ENCODE data around the gene MAGEA4.
"Not testable (repeated sequence)": the region's sequence is repeated elsewhere in the genome, so short reads cannot be mapped to it uniquely, and the experiment has no call there.

MAGEA4 gene, protein sequence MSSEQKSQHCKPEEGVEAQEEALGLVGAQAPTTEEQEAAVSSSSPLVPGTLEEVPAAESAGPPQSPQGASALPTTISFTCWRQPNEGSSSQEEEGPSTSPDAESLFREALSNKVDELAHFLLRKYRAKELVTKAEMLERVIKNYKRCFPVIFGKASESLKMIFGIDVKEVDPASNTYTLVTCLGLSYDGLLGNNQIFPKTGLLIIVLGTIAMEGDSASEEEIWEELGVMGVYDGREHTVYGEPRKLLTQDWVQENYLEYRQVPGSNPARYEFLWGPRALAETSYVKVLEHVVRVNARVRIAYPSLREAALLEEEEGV

DNA sequence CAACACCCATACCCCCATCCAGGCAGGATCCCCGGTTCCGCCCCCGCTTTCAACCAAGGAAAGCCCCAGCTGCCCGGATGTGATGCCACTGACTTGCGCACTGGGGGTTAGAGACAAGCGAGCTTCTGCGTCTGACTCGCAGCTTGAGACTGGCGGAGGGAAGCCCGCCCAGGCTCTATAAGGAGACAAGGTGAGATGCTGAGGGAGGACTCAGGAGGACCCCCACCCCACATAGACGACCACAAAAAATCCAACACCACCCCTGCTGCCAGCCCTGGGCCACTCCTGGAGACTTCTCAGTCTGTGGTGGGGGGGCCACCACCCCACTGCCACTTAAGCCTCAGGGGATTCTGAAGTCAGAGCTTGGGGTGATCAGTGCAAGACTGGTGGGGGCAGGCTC, at the start of gene MAGEA4:
TSS of gene MAGEA4 (plus strand) at position 110 of the 400 bp plus-strand sequence. CDS start 10,776 bp downstream, outside the sequence.
- no peak for DNase-seq

DNA sequence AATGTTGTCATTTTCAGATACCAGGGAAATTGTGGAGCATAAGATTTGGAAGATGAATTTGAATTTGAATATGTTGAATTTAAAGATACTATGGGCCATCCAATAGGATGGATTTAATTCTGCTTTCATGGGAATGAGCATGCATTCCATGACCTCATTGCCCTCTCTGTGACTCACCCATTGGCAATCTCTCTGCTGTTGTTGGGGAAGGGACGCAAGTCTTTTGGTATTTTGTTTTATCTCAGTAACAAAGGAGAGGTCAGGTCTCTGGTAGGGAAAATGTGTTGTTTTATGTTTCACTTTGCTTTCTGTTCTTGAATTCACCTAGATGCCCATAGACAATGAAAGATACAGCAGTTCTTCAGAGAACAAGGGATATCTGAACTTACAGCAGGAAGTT, 42.1 kb upstream of the MAGEA4 start:
- DNase-seq, result no peak

DNA sequence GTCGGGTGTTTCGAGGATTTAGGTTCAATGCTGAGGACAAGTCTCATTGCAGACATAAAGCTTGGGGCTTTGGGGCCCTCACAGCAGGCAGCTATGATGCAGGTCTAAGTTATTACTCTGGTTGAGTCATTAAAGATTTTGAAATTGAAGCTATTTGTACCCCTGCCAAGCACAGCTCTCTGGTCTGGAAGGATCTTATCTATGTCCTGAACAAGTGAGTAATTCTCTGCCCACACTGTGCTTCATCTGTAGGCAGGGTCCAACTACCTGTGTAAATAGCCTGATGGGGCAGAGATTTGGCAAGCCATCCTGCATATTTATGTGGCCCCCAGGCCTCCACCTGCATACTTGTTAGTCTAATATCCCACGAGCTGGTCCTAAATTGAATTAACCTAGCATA, 41.4 kb upstream of the MAGEA4 start:
- DNase-seq, result no peak

DNA sequence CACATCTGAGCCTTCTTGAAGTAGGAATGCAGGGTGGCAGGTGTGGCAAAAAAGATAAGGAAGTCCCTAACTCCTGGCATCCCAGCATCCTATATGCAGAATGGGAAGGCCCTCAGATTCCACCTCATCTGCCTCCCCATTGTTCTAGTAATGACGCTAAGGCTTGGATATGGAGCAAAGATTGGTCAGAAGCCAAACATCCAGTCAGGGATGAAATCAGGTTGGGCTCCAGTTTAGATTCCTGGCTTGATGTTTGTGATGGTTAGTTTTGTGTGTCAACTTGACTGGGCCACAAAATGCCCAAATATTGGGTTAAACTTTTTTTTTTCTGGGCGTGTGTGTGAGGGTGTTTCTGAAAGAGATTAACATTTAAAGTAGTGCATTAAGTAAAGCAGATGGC, 39.6 kb upstream of the MAGEA4 start:
- DNase-seq, result no peak

DNA sequence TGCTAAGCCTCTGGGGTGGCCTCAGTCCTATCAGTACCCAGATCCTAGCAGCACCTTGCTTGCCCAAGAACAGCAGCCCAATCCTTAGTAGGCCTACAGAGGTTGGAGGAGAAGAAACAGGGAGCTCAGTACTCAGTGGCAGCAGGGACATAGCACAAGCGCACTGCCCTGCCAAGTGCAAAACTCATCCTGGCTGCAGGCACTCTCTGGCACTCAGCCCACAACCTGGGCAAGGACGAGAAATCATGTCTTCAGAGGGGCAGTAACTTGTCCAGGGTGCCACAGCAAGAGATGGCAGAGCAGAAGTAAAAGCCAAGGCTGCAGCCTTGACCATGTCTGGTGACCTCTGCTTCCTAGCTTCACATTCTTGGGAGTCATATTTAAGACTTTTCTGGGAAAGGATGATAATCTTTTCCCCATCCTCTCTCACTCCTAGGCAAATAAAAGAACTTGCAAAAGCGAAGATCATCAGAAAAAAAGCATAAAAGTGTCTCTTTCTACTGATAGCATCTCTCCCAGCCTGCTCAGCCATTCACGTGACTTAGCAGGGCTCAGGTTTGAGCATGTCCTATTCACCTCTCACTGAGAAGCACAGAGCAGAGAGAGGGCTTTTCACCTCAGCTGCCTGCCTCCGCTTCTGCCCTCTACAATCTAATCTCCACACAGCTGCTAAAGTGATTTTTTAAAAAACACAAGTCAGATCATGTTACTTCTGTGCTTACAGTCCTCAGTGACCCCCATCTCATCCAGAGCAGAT, 37.2 kb upstream of the MAGEA4 start:
- DNase-seq, result no peak

DNA sequence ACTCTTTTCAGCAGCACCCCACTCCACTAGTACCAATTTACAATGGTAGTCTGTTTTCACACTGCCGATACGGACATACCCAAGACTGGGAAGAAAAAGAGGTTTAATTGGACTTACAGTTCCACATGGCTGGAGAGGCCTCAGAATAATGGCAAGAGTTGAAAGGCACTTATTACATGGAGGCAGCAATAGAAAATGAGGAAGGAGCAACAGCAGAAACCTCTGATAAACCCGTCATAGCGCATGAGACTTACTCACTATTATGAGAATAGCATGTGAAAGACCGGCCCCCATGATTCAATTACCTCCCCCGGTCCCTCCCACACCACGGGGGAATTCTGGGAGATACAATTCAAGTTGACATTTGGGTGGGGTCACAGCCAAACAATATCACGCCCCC, 34.1 kb upstream of the MAGEA4 start:
- no peak for DNase-seq

DNA sequence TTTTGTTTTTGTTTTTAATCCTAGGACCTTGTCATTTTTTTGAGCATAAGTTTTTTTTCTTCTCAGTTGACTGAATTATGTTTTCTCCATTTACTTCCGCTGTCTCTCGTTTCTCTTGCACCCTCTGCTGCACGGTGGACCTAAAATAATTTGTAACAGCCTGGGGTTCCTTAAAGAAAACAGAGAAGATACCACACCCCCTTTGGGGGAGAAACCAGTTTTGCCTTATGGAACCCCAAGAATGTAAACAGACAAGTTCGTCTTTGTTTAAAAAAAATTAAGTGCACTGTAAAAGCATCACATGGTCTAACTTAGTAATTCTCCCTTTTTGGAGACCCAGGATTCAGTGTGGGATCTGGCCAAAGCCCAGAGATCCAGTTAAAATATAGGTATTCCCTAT, 32.8 kb upstream of the MAGEA4 start:
- no peak for DNase-seq

DNA sequence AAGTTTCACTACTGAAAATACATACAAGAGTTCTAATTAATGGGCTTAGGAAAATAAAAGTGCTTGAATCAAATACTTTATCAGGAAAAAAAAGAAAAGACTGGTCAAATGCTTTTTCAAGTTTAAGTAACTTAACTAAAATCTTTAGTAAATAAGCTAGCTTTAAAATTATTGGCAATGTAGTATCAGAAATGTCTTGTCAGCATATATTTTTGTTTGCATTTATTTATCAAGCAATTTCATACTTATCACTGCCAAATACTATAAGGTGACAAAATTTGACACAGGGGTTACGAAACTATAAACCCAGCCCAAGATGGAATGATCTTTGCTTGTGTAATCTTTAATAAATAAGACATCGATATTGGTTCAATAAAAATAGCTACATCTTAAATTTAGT, 31.8 kb upstream of the MAGEA4 start:
- no peak for DNase-seq

DNA sequence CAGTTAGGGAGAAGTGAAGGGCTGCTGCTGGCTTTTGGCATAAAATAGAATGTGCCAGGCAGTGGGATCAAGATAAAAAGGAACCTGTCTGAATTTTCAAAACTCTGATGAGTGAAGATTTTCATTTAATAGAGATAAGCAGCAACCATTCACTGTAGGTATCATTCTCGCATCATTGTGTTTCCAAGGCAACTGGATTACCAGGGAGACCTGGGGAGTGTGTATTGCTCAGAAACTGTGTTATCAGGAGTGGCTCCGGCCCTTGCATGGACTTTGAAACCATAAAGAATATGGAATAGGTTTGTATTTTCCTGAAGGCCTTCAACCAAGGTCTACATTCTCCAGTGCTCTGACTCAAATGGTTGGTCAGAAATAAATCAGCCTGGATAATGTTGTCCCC, 23.3 kb upstream of the MAGEA4 start:
- DNase-seq, result no peak

DNA sequence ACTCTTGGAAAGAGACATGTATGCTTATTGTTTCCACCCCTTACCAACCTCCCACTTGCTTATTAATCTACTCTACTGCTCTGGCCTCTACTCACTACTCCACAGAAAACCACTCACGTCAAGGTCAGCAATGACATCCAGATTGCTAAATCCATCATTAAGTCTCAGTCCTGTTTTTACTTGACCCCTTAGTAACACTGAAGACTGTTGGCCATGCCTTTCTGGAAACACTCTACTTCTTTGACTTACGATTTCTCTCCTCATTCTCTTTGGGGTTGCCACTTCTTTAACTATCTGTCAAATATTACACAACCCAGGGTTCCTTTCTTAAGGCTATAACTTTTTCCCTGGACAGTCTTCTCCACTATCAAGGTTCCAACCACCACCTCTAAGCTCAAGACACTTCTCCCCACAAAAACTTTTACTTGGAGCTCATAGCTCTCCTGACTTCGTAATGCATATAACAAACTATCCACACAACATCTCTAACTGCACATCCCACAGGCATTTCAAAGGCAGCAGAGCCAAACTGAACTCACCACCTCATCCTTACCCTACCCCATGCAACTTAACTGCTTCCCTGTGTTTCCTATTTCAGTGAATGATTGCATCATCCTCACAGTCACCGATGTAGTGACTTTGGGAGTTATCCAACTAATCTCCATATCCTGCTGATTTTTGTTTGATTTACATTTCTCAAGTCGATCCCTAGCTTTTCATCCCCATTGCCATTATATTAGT, 15.8 kb upstream of the MAGEA4 start:
- DNase-seq, result no peak

DNA sequence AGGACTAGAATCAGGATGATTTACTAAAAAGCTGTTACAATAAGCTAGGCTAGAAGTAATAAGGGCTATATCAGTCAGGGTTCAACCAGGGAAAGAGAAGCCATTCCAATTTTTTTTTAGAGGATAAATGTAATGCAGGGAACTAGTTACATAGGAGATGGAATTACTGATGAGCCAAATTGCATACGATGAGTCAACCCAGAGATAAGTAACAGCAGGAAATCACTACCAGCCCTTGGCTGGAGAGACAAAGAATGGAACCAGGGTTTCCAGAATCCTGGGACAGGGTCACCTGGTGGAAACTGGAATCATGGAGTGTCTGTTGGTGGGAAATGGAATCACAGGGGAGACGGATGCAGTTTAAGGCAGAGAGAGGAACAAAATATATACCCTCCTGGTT, 13.1 kb upstream of the MAGEA4 start:
- no peak for DNase-seq

DNA sequence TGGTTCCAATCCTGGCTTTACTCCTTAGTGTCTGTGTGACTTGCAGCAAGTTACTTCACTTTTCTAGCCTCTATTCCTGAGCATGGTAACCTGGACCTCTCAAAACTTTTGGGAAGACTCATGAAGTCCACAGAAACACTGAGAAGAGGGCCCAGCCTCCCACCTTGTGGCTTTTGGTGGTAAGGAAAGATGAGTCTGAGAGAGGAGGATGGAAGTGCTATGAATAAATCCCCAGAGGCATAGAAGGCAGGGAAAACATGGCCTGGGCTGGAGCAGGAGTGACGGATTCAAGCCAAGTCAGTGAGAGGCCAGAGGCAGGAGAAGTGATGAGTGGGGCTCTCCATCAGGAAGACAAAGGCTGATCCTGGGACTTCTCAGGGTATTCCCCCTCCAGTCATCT, 10.9 kb upstream of the MAGEA4 start:
- DNase-seq, result no peak

DNA sequence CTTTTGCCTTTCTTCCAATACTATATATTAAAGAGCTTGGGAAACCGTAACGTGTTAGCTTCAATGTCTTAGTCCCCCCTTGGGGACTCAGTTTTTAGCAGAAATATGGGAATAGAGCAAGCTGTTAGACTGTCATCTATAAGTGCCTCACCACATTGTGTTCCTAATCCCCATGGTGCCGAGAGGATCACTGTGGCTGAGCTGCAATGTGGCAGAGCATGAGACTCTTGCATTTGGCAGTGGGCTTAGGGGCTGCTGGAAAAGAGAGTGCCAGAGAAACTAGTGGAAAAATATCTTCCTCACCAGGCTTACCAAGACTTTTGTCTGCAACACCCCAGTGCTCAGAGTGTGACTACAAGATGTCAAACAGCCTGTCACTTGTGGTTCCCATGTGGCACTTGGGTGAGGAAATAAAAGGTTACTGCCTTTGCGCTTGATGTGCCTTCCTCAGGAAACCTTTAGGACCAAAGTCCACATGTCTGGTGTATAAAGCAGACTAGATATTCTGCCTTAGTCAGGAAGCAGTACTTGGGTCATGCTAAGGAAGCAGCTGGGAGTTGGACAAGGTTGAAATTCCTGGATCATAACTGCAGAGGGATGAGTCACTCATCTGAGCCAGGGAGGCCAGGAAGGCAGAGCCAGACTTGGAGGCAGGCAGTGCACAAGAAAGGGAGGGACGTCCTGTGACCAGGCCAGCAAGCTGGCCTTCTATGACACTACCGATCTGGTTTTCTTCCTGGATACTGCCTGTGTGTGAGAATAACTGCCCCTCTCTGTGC, 9.7 kb upstream of the MAGEA4 start:
- no peak for DNase-seq

DNA sequence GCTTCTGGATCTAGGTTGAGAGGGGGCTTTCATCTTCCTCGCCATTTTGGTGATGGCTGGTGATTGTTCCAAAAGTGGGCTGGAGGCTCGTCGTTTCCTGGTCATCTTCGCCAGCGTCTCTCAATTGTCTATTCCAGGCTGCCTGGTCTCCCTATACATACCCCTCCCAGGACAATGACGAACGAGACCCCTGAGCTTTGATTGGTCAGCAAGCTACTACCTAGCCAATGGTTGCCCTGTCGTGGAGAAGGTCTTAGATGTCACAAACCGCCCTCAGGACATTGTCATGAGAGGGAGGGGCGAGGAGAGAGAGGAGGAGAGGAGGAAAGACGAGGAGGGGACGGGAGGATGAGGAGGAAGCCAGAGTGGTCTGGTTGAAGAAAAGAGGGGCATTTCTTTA, 7.7 kb upstream of the MAGEA4 start:
- no peak for DNase-seq

DNA sequence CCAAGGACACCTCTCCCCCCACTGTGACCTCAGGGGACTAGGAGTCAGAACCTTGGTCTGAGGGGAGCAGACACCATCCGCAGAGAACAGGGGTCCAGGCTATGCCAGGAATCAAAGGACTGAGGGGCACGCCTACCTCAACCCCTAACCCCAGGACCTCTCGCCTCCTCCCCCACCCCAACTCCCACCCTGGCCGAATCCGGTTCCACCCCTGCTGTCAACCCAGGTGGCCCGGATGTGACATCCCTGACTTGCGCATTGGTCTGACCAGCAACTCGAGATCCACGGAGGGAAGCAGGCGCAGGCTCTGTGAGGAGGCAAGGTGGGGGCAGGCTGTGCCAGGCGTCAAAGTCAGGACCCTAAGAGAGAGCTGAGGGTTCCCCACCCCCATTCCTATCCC, 468 bp upstream of the MAGEA4 start:
- DNase-seq, result no peak

DNA sequence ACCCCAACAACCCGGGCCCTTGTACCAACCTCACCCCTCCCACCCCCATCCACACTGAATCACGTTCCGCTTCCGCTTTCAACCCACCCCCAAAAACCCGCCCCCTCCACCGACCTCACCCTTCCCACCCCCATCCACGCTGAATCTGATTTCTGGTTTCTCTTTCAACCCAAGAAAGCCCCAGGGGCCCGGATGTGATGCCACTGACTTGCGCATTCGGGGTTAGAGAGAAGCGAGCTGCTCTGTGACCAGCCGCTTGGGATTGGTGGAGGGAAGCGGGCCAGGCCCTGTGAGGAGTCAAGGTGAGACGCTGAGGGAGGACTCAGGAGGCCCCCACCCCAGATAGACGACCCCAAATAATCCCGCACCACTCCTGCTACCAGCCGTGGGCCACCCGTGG, 6.0 kb downstream of the MAGEA4 start:
- not testable (repeated sequence) for DNase-seq

DNA sequence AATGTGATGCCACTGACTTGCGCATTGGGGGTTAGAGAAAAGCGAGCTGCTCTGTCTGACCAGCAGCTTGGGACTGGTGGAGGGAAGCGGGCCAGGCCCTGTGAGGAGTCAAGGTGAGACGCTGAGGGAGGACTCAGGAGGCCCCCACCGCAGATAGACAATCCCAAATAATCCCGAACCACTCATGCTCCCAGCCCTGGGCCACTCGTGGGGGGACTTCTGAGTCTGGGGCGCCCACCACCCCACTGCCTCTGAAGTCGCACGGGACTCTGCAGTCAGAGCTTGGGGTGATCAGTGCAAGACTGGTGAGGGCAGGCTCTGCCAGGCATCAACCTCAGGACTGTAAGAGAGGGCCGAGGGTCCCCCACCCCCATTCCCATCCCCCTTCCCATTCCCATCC, 6.9 kb downstream of the MAGEA4 start:
- DNase-seq, result no peak

DNA sequence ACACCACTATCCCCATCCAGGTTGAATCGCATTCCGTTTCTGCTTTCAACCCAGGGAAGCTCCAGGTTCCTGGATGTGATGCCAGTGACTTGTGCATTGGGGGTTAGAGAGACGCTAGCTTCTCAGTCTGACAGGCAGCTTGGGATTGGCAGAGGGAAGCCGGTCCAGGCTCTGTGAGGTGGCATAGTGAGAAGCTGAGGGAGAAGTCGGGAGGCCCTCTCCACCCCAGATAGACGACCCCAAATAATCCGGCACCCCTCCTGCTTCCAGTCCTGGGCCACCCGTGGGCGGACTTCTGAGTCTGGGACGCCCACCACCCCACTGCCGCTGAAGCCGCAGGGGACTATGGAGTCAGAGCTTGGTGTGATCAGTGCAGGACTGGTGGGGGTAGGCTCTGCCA, 7.4 kb downstream of the MAGEA4 start:
- DNase-seq, result no peak

DNA sequence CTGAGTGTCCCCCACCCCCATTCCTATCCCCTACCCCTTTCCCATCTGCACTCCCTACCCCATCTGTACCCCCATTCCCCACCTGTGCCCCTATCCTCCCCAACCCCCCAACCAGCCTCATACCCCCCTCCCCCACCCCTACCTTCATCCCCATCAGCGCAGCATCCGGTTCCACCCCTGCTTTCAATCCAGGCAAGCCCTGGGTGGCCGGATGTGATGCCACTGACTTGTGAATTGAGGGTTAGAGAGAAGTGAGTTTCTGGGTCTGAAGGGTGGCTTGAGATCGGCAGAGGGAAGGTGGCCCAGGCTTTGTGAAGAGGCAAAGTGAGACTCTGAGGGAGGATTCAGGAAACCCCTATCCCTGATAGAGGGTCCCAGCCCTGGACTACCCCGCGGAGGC, 7.8 kb downstream of the MAGEA4 start:
- DNase-seq, result no peak

DNA sequence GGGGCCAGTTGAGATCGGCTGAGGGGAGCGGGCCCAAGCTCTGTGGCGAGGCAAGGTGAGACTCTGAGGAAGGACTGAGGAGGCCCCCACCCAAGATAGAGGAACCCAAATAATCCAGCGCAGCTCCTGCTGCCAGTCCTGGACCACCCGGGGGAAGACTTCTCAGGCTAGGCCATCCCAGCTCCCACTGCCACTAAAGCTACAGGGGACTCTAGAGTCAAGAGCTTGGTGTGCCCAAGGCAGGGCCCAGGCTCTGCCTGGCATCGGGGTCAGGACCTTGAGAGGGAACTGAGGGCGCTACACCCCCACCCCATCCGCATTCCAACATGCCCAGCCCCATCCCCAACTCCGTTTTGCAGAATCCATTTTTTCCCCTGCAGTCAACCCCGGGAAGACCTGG, 8.6 kb downstream of the MAGEA4 start:
- DNase-seq, result no peak

DNA sequence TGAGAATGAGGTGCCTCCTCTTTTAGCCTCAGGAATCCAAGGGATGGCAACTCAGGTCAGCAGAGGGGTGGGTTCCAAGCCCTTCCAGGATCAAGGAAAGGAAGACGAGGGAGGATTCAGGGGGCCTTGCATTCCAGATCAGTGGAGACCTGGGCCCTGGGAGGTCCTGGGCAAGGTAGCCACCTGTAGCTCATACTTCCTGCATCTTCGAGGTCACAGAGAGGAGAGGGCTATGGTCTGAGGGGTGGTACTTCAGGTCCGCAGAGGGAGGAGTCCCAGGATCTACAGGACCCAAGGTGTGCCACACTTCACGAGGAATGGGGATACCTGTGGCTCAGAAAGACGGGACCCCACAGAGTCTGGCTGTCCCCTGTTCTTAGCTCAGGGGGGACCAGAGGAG, 9.2 kb downstream of the MAGEA4 start:
- DNase-seq, result no peak

DNA sequence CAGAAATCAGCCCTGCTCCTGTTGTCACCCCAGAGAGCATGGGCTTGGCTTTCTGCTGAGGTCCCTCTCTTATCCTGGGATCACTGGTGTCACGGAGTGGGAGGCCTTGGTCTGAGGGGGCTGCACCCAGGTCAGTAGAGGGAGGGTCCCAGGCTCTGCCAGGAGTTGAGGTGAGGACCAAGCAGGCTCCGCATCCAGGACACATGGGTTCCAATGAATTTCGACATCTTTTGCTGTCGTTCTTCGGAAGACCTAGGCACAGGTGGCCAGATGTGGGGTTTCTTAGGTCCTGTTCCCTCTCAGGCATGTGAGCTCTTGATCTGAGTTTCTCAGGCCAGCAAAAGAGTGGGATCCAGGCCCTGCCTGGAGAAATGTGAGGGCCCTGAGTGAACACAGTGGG, 10.0 kb downstream of the MAGEA4 start:
- no peak for DNase-seq

DNA sequence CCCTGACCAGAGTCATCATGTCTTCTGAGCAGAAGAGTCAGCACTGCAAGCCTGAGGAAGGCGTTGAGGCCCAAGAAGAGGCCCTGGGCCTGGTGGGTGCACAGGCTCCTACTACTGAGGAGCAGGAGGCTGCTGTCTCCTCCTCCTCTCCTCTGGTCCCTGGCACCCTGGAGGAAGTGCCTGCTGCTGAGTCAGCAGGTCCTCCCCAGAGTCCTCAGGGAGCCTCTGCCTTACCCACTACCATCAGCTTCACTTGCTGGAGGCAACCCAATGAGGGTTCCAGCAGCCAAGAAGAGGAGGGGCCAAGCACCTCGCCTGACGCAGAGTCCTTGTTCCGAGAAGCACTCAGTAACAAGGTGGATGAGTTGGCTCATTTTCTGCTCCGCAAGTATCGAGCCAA, 11.0 kb downstream of the MAGEA4 start:
- DNase-seq, result no peak
